ENCODE measurements around the gene TBX15.

Gene TBX15

GRCh38 chr1:118988186-118989005 lies at the start of gene TBX15:
Gene TBX15, minus strand, starts transcription at chr1:118988343. Its CDS starts 548 bp downstream, at chr1:118987795.
- peak; percentile 76 for DNase-seq (ENCODE audit: low spot score)

- DNase-seq (ENCODE audit: low spot score) = no peak
Observed at GRCh38 chr1:119034359-119034758, 46.2 kb upstream of the TBX15 start.

GRCh38 chr1:119032986-119033385 lies 44.8 kb upstream of the TBX15 start:
- no peak for DNase-seq (ENCODE audit: low spot score)

- DNase-seq (ENCODE audit: low spot score) = no peak
Observed at GRCh38 chr1:119027759-119028158, 39.6 kb upstream of the TBX15 start.

GRCh38 chr1:119026956-119027355 lies 38.8 kb upstream of the TBX15 start:
- no peak for DNase-seq (ENCODE audit: low spot score)

- no peak for DNase-seq (ENCODE audit: low spot score)
Observed at GRCh38 chr1:119015547-119015946, 27.4 kb upstream of the TBX15 start.

- no peak for DNase-seq (ENCODE audit: low spot score)
Observed at GRCh38 chr1:119012383-119012782, 24.2 kb upstream of the TBX15 start.

- DNase-seq (ENCODE audit: low spot score) = no peak
Observed at GRCh38 chr1:119011706-119012105, 23.6 kb upstream of the TBX15 start.

GRCh38 chr1:119011116-119011515 lies 23.0 kb upstream of the TBX15 start:
- DNase-seq (ENCODE audit: low spot score) = no peak

GRCh38 chr1:119010201-119010600 lies 22.1 kb upstream of the TBX15 start:
- DNase-seq (ENCODE audit: low spot score) = no peak

- DNase-seq (ENCODE audit: low spot score) = no peak
Observed at GRCh38 chr1:119009312-119009655, 21.1 kb upstream of the TBX15 start.

- DNase-seq (ENCODE audit: low spot score) = peak; percentile 62
Observed at GRCh38 chr1:119008483-119009311, 20.6 kb upstream of the TBX15 start.

GRCh38 chr1:119007670-119008482 lies 19.7 kb upstream of the TBX15 start:
- no peak for DNase-seq (ENCODE audit: low spot score)

- DNase-seq (ENCODE audit: low spot score) = no peak
Observed at GRCh38 chr1:119007339-119007669, 19.2 kb upstream of the TBX15 start.

- no peak for DNase-seq (ENCODE audit: low spot score)
Observed at GRCh38 chr1:119006406-119007279, 18.5 kb upstream of the TBX15 start.

GRCh38 chr1:119005724-119006405 lies 17.7 kb upstream of the TBX15 start:
- DNase-seq (ENCODE audit: low spot score) = no peak

GRCh38 chr1:119004781-119005180 lies 16.6 kb upstream of the TBX15 start:
- no peak for DNase-seq (ENCODE audit: low spot score)

- DNase-seq (ENCODE audit: low spot score) = no peak
Observed at GRCh38 chr1:119004129-119004527, 16.0 kb upstream of the TBX15 start.

- DNase-seq (ENCODE audit: low spot score) = no peak
Observed at GRCh38 chr1:119003413-119004128, 15.4 kb upstream of the TBX15 start.

GRCh38 chr1:119002028-119002686 lies 14.0 kb upstream of the TBX15 start:
- peak; percentile 91 for DNase-seq (ENCODE audit: low spot score)

Data from AG20443 (cell line).